HepG2 (cell line): Measurements from ENCODE around the gene MNAT1.

Experiments used
- CHCHD3 ChIP-seq: sonication (generic); formaldehyde crosslinking; IDR thresholded peaks from 2 replicates; pipeline ENCODE4 v1.8.0; 2022; ENCODE audit warnings: mild to moderate bottlenecking, missing genetic modification reagents, moderate library complexity
- EP300 ChIP-seq, 3 experiments: sonication (generic) in 1 of 3; formaldehyde crosslinking in 1 of 3; IDR thresholded peaks; 2 replicates each; pipeline versions ENCODE4 v1.5.1 to v1.6.1; 2011 to 2020; ENCODE audit warnings: low read depth in 2 of 3, low read length in 2 of 3, borderline replicate concordance in 1 of 3, improper control_type of control experiment in 1 of 3, mild to moderate bottlenecking in 1 of 3, missing genetic modification reagents in 1 of 3, moderate library complexity in 1 of 3
- RERE ChIP-seq: IDR thresholded peaks from 2 replicates; pipeline ENCODE4 v1.6.1; 2016; ENCODE audit warnings: low read depth, missing genetic modification reagents, missing compliant biosample characterization
- ZNF274 ChIP-seq: sonication (generic); formaldehyde crosslinking; IDR thresholded peaks from 2 replicates; pipeline ENCODE4 v1.5.1; 2020; ENCODE audit warnings: mild to moderate bottlenecking, missing genetic modification reagents
- ZNF605 ChIP-seq: sonication (generic); formaldehyde crosslinking; IDR thresholded peaks from 2 replicates; pipeline ENCODE4 v1.8.0; 2022; ENCODE audit warnings: mild to moderate bottlenecking, missing genetic modification reagents

GRCh38 chr14:60753264-60754119 is 18.9 kb downstream of the MNAT1 start:
- no peak for TF ChIP-seq ZNF605 (CRISPR knock-in tag)
- no peak for TF ChIP-seq CHCHD3 (CRISPR knock-in tag)
- no peak for TF ChIP-seq EP300 (IDR thresholded peaks at IDR 0.05; ENCODE audit: low read depth in 2 of 2, low read length in 2 of 2)
- no peak for TF ChIP-seq EP300 (CRISPR knock-in tag; IDR thresholded peaks at IDR 0.05; ENCODE audit: borderline replicate concordance)
- no peak for TF ChIP-seq ZNF274
- no peak for TF ChIP-seq RERE (CRISPR knock-in tag)
